ENCODE measurements around the gene HAL. TPM values are rescaled to one million over a fixed set of nuclear protein-coding genes. Genes with fewer than 3 reads are reported as not detected.

HAL gene
- total and polyA plus RNA-seq, 2 of the 13 experiments (the other 11 are each of a cell fraction or from before 2014, with no cell fraction given) = 0.89 to 37.8 TPM

DNA sequence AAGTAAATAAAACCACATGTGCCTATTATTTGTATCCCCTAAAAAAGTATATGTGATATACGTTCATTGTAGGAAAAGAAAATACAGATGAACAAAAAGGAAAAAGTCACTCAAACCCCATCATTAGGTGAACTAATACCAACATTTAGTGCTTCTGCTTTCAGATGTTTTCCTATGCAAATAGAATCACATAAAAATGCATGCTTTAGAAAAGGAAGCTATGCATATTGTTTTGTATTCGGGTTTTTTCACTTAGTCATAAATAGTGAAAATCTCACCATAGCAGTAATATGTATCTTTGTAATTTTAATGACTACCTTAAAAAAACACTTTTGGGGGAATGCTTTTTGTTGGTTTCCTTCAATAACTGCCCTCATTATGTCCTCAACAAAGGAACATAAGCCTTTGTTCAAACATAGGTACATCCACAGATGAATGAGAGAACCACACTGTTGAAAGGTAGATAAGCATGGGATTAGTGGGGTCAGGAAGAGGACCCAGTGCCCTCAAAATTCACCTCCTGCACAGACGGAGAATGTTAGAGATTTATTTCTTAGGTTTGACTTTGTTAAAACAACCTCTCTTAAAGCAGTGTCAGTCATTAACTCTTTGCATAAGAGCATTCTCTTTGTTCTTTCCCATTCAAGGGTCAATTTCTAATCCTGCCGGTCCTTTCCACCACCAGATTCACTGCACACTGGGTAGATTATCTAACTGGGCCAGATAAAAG lies 46.5 kb downstream of the HAL start (continued):
- TF ChIP-seq SOX13 (IDR thresholded peaks at IDR 0.05) (peak; percentile 98), SOX13 (CRISPR knock-in tag; conservative IDR thresholded peaks at IDR 0.05 in 1 of 2, IDR thresholded peaks at IDR 0.05 in 1 of 2) (peak in 1 of 2 experiments; percentile 100; a peak in 2 of 4 replicates), ZNF747 (CRISPR knock-in tag; IDR thresholded peaks at IDR 0.05; ENCODE audit: borderline replicate concordance) (no peak), ZNF564 (CRISPR knock-in tag; IDR thresholded peaks at IDR 0.05) (no peak), RFX5 (IDR thresholded peaks at IDR 0.05; ENCODE audit: low read depth, low read length) (no peak), MED13 (CRISPR knock-in tag; IDR thresholded peaks at IDR 0.05) (peak; percentile 55; the same call in 1 of the 2 replicates), HDAC1 (CRISPR knock-in tag; IDR thresholded peaks at IDR 0.05) (peak; percentile 62), SALL1 (CRISPR knock-in tag; IDR thresholded peaks at IDR 0.05) (peak; percentile 76; the same call in 1 of the 2 replicates), NCOA5 (CRISPR knock-in tag; IDR thresholded peaks at IDR 0.05) (no peak), GABPB1 (CRISPR knock-in tag; IDR thresholded peaks at IDR 0.05) (no peak), POLR2A (IDR thresholded peaks at IDR 0.05; ENCODE audit: insufficient read depth in 1 of 2, low read depth in 2 of 2, low read length in 2 of 2) (no peak), SIX1 (CRISPR knock-in tag; IDR thresholded peaks at IDR 0.05; ENCODE audit: borderline replicate concordance) (peak; percentile 68; the same call in 1 of the 2 replicates), ZMYM4 (CRISPR knock-in tag; IDR thresholded peaks at IDR 0.05) (peak; percentile 70), ZNF672 (CRISPR knock-in tag; IDR thresholded peaks at IDR 0.05) (no peak), FOXO1 (CRISPR knock-in tag; IDR thresholded peaks at IDR 0.05) (peak; percentile 90), SMARCE1 (IDR thresholded peaks at IDR 0.05; ENCODE audit: borderline replicate concordance) (no peak), NFRKB (IDR thresholded peaks at IDR 0.05) (no peak), ZNF614 (CRISPR knock-in tag; IDR thresholded peaks at IDR 0.05; ENCODE audit: borderline replicate concordance) (no peak), ATAD3A (CRISPR knock-in tag; IDR thresholded peaks at IDR 0.05) (no peak), TBX3 (IDR thresholded peaks at IDR 0.05; ENCODE audit: borderline replicate concordance) (peak; percentile 83; the same call in 1 of the 2 replicates), HDAC2 (CRISPR knock-in tag; IDR thresholded peaks at IDR 0.05) (peak; percentile 95), GATA4 (IDR thresholded peaks at IDR 0.05; ENCODE audit: borderline replicate concordance, low read depth) (peak; percentile 95)
- TF ChIP-seq, protein P1, sequence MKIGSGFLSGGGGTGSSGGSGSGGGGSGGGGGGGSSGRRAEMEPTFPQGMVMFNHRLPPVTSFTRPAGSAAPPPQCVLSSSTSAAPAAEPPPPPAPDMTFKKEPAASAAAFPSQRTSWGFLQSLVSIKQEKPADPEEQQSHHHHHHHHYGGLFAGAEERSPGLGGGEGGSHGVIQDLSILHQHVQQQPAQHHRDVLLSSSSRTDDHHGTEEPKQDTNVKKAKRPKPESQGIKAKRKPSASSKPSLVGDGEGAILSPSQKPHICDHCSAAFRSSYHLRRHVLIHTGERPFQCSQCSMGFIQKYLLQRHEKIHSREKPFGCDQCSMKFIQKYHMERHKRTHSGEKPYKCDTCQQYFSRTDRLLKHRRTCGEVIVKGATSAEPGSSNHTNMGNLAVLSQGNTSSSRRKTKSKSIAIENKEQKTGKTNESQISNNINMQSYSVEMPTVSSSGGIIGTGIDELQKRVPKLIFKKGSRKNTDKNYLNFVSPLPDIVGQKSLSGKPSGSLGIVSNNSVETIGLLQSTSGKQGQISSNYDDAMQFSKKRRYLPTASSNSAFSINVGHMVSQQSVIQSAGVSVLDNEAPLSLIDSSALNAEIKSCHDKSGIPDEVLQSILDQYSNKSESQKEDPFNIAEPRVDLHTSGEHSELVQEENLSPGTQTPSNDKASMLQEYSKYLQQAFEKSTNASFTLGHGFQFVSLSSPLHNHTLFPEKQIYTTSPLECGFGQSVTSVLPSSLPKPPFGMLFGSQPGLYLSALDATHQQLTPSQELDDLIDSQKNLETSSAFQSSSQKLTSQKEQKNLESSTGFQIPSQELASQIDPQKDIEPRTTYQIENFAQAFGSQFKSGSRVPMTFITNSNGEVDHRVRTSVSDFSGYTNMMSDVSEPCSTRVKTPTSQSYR (CRISPR knock-in tag; IDR thresholded peaks at IDR 0.05; ENCODE audit: borderline replicate concordance) = peak; percentile 67; the same call in 1 of the 2 replicates
- TF ChIP-seq, protein P2, sequence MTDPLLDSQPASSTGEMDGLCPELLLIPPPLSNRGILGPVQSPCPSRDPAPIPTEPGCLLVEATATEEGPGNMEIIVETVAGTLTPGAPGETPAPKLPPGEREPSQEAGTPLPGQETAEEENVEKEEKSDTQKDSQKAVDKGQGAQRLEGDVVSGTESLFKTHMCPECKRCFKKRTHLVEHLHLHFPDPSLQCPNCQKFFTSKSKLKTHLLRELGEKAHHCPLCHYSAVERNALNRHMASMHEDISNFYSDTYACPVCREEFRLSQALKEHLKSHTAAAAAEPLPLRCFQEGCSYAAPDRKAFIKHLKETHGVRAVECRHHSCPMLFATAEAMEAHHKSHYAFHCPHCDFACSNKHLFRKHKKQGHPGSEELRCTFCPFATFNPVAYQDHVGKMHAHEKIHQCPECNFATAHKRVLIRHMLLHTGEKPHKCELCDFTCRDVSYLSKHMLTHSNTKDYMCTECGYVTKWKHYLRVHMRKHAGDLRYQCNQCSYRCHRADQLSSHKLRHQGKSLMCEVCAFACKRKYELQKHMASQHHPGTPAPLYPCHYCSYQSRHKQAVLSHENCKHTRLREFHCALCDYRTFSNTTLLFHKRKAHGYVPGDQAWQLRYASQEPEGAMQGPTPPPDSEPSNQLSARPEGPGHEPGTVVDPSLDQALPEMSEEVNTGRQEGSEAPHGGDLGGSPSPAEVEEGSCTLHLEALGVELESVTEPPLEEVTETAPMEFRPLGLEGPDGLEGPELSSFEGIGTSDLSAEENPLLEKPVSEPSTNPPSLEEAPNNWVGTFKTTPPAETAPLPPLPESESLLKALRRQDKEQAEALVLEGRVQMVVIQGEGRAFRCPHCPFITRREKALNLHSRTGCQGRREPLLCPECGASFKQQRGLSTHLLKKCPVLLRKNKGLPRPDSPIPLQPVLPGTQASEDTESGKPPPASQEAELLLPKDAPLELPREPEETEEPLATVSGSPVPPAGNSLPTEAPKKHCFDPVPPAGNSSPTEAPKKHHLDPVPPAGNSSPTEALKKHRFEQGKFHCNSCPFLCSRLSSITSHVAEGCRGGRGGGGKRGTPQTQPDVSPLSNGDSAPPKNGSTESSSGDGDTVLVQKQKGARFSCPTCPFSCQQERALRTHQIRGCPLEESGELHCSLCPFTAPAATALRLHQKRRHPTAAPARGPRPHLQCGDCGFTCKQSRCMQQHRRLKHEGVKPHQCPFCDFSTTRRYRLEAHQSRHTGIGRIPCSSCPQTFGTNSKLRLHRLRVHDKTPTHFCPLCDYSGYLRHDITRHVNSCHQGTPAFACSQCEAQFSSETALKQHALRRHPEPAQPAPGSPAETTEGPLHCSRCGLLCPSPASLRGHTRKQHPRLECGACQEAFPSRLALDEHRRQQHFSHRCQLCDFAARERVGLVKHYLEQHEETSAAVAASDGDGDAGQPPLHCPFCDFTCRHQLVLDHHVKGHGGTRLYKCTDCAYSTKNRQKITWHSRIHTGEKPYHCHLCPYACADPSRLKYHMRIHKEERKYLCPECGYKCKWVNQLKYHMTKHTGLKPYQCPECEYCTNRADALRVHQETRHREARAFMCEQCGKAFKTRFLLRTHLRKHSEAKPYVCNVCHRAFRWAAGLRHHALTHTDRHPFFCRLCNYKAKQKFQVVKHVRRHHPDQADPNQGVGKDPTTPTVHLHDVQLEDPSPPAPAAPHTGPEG (CRISPR knock-in tag; IDR thresholded peaks at IDR 0.05) = no peak
